K562 (cell line): ENCODE measurements around the gene TOR1AIP1. TPM values are rescaled to one million over a fixed set of nuclear protein-coding genes. Genes with fewer than 3 reads are reported as not detected.
A peak's percentile ranks its signal among the peaks of the same experiment; 100 is the strongest.

ENCODE experiments used
- CEBPB ChIP-seq: fragments of 450-650 bp; IDR thresholded peaks from 2 replicates; pipeline ENCODE4 v1.6.1; 2016; ENCODE audit warnings: missing genetic modification characterization, missing compliant biosample characterization
- E2F6 ChIP-seq, 2 experiments: IDR thresholded peaks; 2 replicates each; pipeline ENCODE4 v1.6.1; 2011; ENCODE audit warnings: borderline replicate concordance in 1 of 2, control low read depth in 1 of 2, low read depth in 1 of 2, low read length in 1 of 2, mild to moderate bottlenecking in 1 of 2, mixed read lengths in 1 of 2, moderate library complexity in 1 of 2; ENCODE audit not compliant: insufficient read depth in 1 of 2, insufficient read length in 1 of 2, poor library complexity in 1 of 2, severe bottlenecking in 1 of 2; ENCODE audit errors: extremely low read depth in 1 of 2
- NONO ChIP-seq, 2 experiments: fragments of 200-400 bp in 1 of 2; fragments of 450-650 bp in 1 of 2; formaldehyde crosslinking in 1 of 2; IDR thresholded peaks; 2 replicates each; pipeline ENCODE4 v1.6.1; 2017; ENCODE audit warnings: low read depth in 2 of 2, mild to moderate bottlenecking in 2 of 2, moderate library complexity in 2 of 2, low read length in 1 of 2
- PHF8 ChIP-seq: fragments of 200-600 bp; sonication (generic); IDR thresholded peaks from 2 replicates; pipeline ENCODE4 v1.6.1; 2012; ENCODE audit warnings: mixed run types, mild to moderate bottlenecking, inconsistent platforms, low read length, moderate library complexity, borderline replicate concordance
- SMARCC2 ChIP-seq: fragments of 450-650 bp; IDR thresholded peaks from 2 replicates; pipeline ENCODE4 v1.6.1; 2017; ENCODE audit warnings: antibody characterized with exemption, moderate library complexity, mild to moderate bottlenecking, low read depth
- ZBTB40 ChIP-seq, 2 experiments: fragments of 450-650 bp in 1 of 2; sonication (generic) in 1 of 2; formaldehyde crosslinking in 1 of 2; IDR thresholded peaks; 2 replicates each; pipeline versions ENCODE4 v1.7.1 to v1.9.0; 2016 to 2022; ENCODE audit warnings: inconsistent platforms in 1 of 2, mild to moderate bottlenecking in 1 of 2, missing genetic modification reagents in 1 of 2
- polyA plus RNA-seq, 8 experiments: library from polyadenylated mRNA; depleted of rRNA in 4 of 8; stranded (reverse) in 5 of 8; unstranded in 3 of 8; fragments of >200 nt; fragmentation: Nextera tagmentation in 2 of 8; fragmentation: Illumina TruSeq in 1 of 8; extraction: Ambion mirVana in 2 of 8; extraction: Trizol in 1 of 8; gene quantifications; 2 replicates each; pipeline versions ENCODE4 v1.2.1 to v1.2.3, GENCODE V29; 2011 to 2014; ENCODE audit warnings: inconsistent platforms in 1 of 8, missing spikeins in 1 of 8
- total RNA-seq, 7 experiments: library from RNA; depleted of rRNA in 6 of 7; stranded (reverse); fragments of >200 nt in 6 of 7; fragmentation: Illumina TruSeq in 2 of 7; extraction: Trizol in 2 of 7; gene quantifications; 2 replicates each; pipeline versions ENCODE4 v1.2.1 to v1.2.3, GENCODE V29; 2011 to 2021; ENCODE audit warnings: low replicate concordance in 1 of 7

TOR1AIP1 gene
- total and polyA plus RNA-seq, 9 of the 15 experiments (the other 6 are each of a cell fraction or from before 2014, with no cell fraction given) = 18.1 to 46.9 (median 35.5) TPM

- peak in 1 of 2 experiments; percentile 22 for TF ChIP-seq E2F6 (IDR thresholded peaks at IDR 0.05; ENCODE audit: borderline replicate concordance in 1 of 2, extremely low read depth in 1 of 2, insufficient read depth in 1 of 2, insufficient read length in 1 of 2, low read depth in 1 of 2, low read length in 1 of 2, poor library complexity in 1 of 2, severe bottlenecking in 1 of 2)
- peak; percentile 84 for TF ChIP-seq CEBPB (tag)
- 0 out of 4 replicates have a peak, but pooled peaks of 1 of the 2 experiments have one; percentile 49 for TF ChIP-seq NONO (IDR thresholded peaks at IDR 0.05; ENCODE audit: low read depth in 2 of 2, low read length in 1 of 2)
- TF ChIP-seq PHF8 = peak; percentile 52; the same call in 1 of the 2 replicates
- TF ChIP-seq ZBTB40 (IDR thresholded peaks at IDR 0.05) = no peak; the same call in none of the 2 replicates
- peak; percentile 54 for TF ChIP-seq ZBTB40 (CRISPR knock-in tag; IDR thresholded peaks at IDR 0.05)
- TF ChIP-seq SMARCC2 = 0 out of 2 replicates have a peak, but pooled peaks have one; percentile 77
Observed at GRCh38 chr1:179953974-179954492, 71.9 kb downstream of the TOR1AIP1 start (continued).
